H1 (cell line): ENCODE results near the gene GBX1.

Experiments used
- EP300 ChIP-seq, 2 experiments: IDR thresholded peaks; 1 replicate in 1 of 2; 2 replicates in 1 of 2; pipeline ENCODE4 v1.6.1; 2011 to 2012; ENCODE audit warnings: low read depth in 2 of 2, low read length in 2 of 2, mild to moderate bottlenecking in 2 of 2, borderline replicate concordance in 1 of 2, inconsistent platforms in 1 of 2, moderate library complexity in 1 of 2
- MAFK ChIP-seq: IDR thresholded peaks from 2 replicates; pipeline ENCODE4 v1.6.1; 2012; ENCODE audit warnings: low read depth, mild to moderate bottlenecking, improper control_type of control experiment, low read length
- PHF8 ChIP-seq: fragments of 200-600 bp; sonication (generic); conservative IDR thresholded peaks from 2 replicates; pipeline ENCODE4 v1.7.1; 2012; ENCODE audit warnings: low read depth, mild to moderate bottlenecking, inconsistent platforms, low read length, moderate library complexity
- POLR2A ChIP-seq, 2 experiments: IDR thresholded peaks; 1 replicate in 1 of 2; 2 replicates in 1 of 2; pipeline ENCODE4 v1.6.1; 2011; ENCODE audit warnings: low read depth in 2 of 2, low read length in 2 of 2, mild to moderate bottlenecking in 2 of 2; ENCODE audit errors: control extremely low read depth in 1 of 2
- TF ChIP-seq, protein P1 (sequence below), 3 experiments: IDR thresholded peaks; 1 replicate in 2 of 3; 2 replicates in 1 of 3; pipeline versions ENCODE4 v1.5.1 to v1.6.1; 2011; ENCODE audit warnings: low read length in 3 of 3, mild to moderate bottlenecking in 3 of 3, inconsistent platforms in 2 of 3, low read depth in 1 of 3, moderate library complexity in 1 of 3; ENCODE audit not compliant: insufficient read depth in 1 of 3; ENCODE audit errors: control extremely low read depth in 1 of 3

DNA sequence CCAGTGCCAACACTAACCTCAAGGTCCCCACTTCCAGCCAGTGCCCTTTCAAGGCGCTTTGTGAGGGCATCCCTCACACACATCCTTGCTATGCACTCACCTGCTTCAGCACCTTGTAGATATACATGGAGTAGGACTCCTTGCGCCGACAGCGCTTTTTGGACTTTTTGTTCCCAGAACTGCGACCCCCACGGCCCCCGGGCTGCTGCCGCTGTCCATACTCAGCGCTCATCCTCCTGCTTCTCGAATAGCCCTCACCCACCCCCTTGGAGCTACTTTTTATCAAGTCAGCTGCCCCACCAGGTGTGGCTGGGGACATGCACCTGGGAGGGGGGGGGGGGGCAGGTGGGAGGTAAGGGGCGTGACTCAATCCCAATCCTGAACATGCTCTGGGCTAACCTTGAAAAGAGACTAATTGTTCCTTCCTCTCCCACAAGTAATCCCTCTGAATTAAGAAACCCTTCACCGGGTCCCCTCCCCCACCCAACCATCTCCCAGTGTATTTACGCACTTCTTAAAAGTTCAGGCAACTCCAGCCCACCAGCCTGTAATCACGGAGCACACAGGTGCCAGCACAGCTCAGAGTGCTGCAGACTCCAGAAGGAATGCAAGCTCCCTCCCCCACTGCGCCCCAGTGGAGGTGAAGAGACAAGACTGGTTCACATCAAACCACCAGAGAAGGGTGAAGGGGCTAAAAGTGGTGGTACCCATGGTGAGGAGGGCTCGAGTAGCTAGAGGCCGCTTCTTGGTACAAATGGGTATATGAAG is 42.8 kb upstream of the GBX1 start, which contains the start of gene H2BK1:
- TF ChIP-seq, protein P1, sequence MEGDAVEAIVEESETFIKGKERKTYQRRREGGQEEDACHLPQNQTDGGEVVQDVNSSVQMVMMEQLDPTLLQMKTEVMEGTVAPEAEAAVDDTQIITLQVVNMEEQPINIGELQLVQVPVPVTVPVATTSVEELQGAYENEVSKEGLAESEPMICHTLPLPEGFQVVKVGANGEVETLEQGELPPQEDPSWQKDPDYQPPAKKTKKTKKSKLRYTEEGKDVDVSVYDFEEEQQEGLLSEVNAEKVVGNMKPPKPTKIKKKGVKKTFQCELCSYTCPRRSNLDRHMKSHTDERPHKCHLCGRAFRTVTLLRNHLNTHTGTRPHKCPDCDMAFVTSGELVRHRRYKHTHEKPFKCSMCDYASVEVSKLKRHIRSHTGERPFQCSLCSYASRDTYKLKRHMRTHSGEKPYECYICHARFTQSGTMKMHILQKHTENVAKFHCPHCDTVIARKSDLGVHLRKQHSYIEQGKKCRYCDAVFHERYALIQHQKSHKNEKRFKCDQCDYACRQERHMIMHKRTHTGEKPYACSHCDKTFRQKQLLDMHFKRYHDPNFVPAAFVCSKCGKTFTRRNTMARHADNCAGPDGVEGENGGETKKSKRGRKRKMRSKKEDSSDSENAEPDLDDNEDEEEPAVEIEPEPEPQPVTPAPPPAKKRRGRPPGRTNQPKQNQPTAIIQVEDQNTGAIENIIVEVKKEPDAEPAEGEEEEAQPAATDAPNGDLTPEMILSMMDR (IDR thresholded peaks at IDR 0.05; ENCODE audit: control extremely low read depth in 1 of 3, insufficient read depth in 1 of 3, low read depth in 1 of 3, low read length in 3 of 3), result no peak
- TF ChIP-seq EP300 (IDR thresholded peaks at IDR 0.05; ENCODE audit: borderline replicate concordance in 1 of 2, low read depth in 2 of 2, low read length in 2 of 2) (no peak), POLR2A (IDR thresholded peaks at IDR 0.05; ENCODE audit: control extremely low read depth in 1 of 2, low read depth in 2 of 2, low read length in 2 of 2) (no peak), PHF8 (no peak), MAFK (no peak)
